Left cardiac atrium (tissue), 4 donors: ENCODE measurements around the gene DNAJC11. TPM values are rescaled to one million over a fixed set of nuclear protein-coding genes. Genes with fewer than 3 reads are reported as not detected.

Experiments used
- ATAC-seq, 2 donors: fragments of 200-7000 bp; cut with Tn5 transposase; one replicate each; pipeline ENCODE4 v1.9.1; 2020; ENCODE audit warnings: mild to moderate bottlenecking in 2 of 2, moderate library complexity in 2 of 2
- DNase-seq: peaks from one replicate; pipeline ENCODE4 v3.0.0-alpha.2; 2020
- intact Hi-C, 2 donors: fragments of 100-400 bp; cut with DNase I; formaldehyde crosslinking; loops; one replicate each; pipeline versions ENCODE4 v1.14.1 to v1.15.1; 2022 to 2023
- total RNA-seq, 2 donors: library from RNA; stranded (reverse); fragmentation: NEBNext Ultra II Directional; extraction: Animal tissue kit (Norgen Biotek cat#: 25700); gene quantifications; one replicate each; pipeline ENCODE4 v1.2.1, GENCODE V29; 2021
- donor health status: DM: no; HTN: yes; CAD: no.
- donor health status: DM: no; HTN: yes; CAD: no; lungs with severe emphysema.
- donor health status: DM: yes; HTN: yes; CAD: no.
- donor health status: Dilated cardiomyopathy.

The DNAJC11 gene
- total RNA-seq, 2 donors from 2014 or later = 54.5 to 57.1 TPM

- intact Hi-C loops = no loop called here
- ATAC-seq = no peak
- no peak for DNase-seq
Observed at GRCh38 chr1:6593810-6594209, 107.8 kb downstream of the DNAJC11 start.

GRCh38 chr1:6592865-6593593 lies 108.6 kb downstream of the DNAJC11 start:
- ATAC-seq (no peak), DNase-seq (no peak)
- intact Hi-C loops = no loop called here

GRCh38 chr1:6592441-6592840 lies 109.2 kb downstream of the DNAJC11 start:
- intact Hi-C loops = no loop called here
- peak in 1 of 2 donors; percentile 2 for ATAC-seq
- DNase-seq = no peak

GRCh38 chr1:6591644-6592043 lies 110.0 kb downstream of the DNAJC11 start:
- DNase-seq (no peak), ATAC-seq (peak in 1 of 2 donors; percentile 42)
- intact Hi-C loops = no loop called here

- DNase-seq (no peak), ATAC-seq (peak; percentile 9 to 28)
- intact Hi-C loops = no loop called here
Observed at GRCh38 chr1:6591222-6591621, 110.4 kb downstream of the DNAJC11 start.

GRCh38 chr1:6590046-6590445 lies 111.6 kb downstream of the DNAJC11 start:
- DNase-seq (no peak), ATAC-seq (no peak)
- intact Hi-C loops = no loop called here

GRCh38 chr1:6588893-6589520 lies 112.6 kb downstream of the DNAJC11 start:
- ATAC-seq (no peak), DNase-seq (no peak)
- intact Hi-C loops = no loop called here

GRCh38 chr1:6588128-6588892 lies 113.3 kb downstream of the DNAJC11 start:
- intact Hi-C loops = no loop called here
- DNase-seq (no peak), ATAC-seq (no peak)

GRCh38 chr1:6587261-6588005 lies 114.2 kb downstream of the DNAJC11 start:
- peak; percentile 65 for DNase-seq
- ATAC-seq = peak; percentile 71 to 82
- intact Hi-C loops = no loop called here

GRCh38 chr1:6586404-6586816 lies 115.2 kb downstream of the DNAJC11 start:
- peak in 1 of 2 donors; percentile 4 for ATAC-seq
- intact Hi-C loops = no loop called here
- DNase-seq = no peak

GRCh38 chr1:6585841-6586240 lies 115.8 kb downstream of the DNAJC11 start:
- intact Hi-C loops = no loop called here
- ATAC-seq (no peak), DNase-seq (no peak)

- no peak for DNase-seq
- ATAC-seq = no peak
Observed at GRCh38 chr1:6585081-6585722, 116.4 kb downstream of the DNAJC11 start.

More at GRCh38 chr1:6585081-6585722, 116.4 kb downstream of the DNAJC11 start:
- intact Hi-C loops = no loop called here

Other genes with a start within 250 kb of the DNAJC11 start
- gene TNFRSF25, start 235.6 kb downstream of the DNAJC11 start, total RNA-seq = 1 to 10 TPM; 5.5 to 5.9 TPM
- 10 to 100 TPM; 10.7 to 11.8 TPM for gene PLEKHG5, start 210.1 kb downstream of the DNAJC11 start, total RNA-seq
- gene NOL9, start 147.3 kb downstream of the DNAJC11 start, total RNA-seq = 10 to 100 TPM; 12.0 to 16.5 TPM
- gene TAS1R1, start 146.5 kb downstream of the DNAJC11 start, total RNA-seq = not detected
- 10 to 100 TPM; 11.5 to 14.3 TPM for gene ZBTB48, start 121.8 kb downstream of the DNAJC11 start, total RNA-seq
- 10 to 100 TPM; 43.9 to 75.8 TPM for gene KLHL21, start 98.9 kb downstream of the DNAJC11 start, total RNA-seq
- 1 to 10 TPM; 7.8 to 9.0 TPM for gene PHF13, start 88.1 kb downstream of the DNAJC11 start, total RNA-seq
- gene THAP3, start 76.9 kb downstream of the DNAJC11 start, total RNA-seq = 10 to 100 TPM in 1 of 2 donors, 1 to 10 TPM in 1; 8.9 to 14.6 TPM
- 100 to 1,000 TPM; 109 to 128 TPM for gene CAMTA1, start 83.6 kb upstream of the DNAJC11 start, total RNA-seq